Smooth muscle cell (in vitro differentiated cells): ENCODE data around the gene ITGAL. TPM values are rescaled to one million over a fixed set of nuclear protein-coding genes. Genes with fewer than 3 reads are reported as not detected.

Experiments
- DNase-seq: peaks from one replicate; lab custom pipeline; 2025; ENCODE audit not compliant: unreplicated experiment; lab: John Stamatoyannopoulos, UW
- H2AFZ ChIP-seq: fragments of 200-600 bp; sonication (generic); 2 replicates; pipeline ENCODE4 v1.6.0; 2016; ENCODE audit warnings: antibody characterized with exemption, low read depth, mild to moderate bottlenecking
- H3F3A ChIP-seq: fragments of 200-600 bp; sonication (generic); 2 replicates; pipeline ENCODE4 v1.6.0; 2017; ENCODE audit warnings: antibody characterized with exemption, low read depth
- H3K27ac ChIP-seq: fragments of 200-600 bp; sonication (generic); 2 replicates; pipeline ENCODE4 v1.5.1; 2016; ENCODE audit warnings: low read depth, mild to moderate bottlenecking
- H3K27me3 ChIP-seq: fragments of 200-600 bp; sonication (generic); 2 replicates; pipeline ENCODE4 v1.6.1; 2016; ENCODE audit warnings: low read depth, mild to moderate bottlenecking
- H3K36me3 ChIP-seq: fragments of 200-600 bp; sonication (generic); 2 replicates; pipeline ENCODE4 v1.5.1; 2016; ENCODE audit warnings: low read depth
- H3K4me1 ChIP-seq: fragments of 200-600 bp; sonication (generic); 2 replicates; pipeline ENCODE4 v1.5.1; 2016; ENCODE audit warnings: low read depth
- H3K4me2 ChIP-seq: fragments of 200-600 bp; sonication (generic); 2 replicates; pipeline ENCODE4 v1.6.0; 2016; ENCODE audit warnings: mild to moderate bottlenecking
- H3K4me3 ChIP-seq: fragments of 200-600 bp; sonication (generic); 2 replicates; pipeline ENCODE4 v1.5.1; 2016; ENCODE audit warnings: mild to moderate bottlenecking
- H3K79me2 ChIP-seq: fragments of 200-600 bp; sonication (generic); 2 replicates; pipeline ENCODE4 v1.6.0; 2016; ENCODE audit warnings: low read depth, mild to moderate bottlenecking
- H3K9ac ChIP-seq: fragments of 200-600 bp; sonication (generic); 2 replicates; pipeline ENCODE4 v1.6.0; 2016; ENCODE audit warnings: low read depth
- H3K9me3 ChIP-seq: fragments of 200-600 bp; sonication (generic); replicated peaks from 2 replicates; pipeline ENCODE4 v1.5.1; 2016; ENCODE audit warnings: low read depth
- H4K20me1 ChIP-seq: fragments of 200-600 bp; sonication (generic); 2 replicates; pipeline ENCODE4 v1.6.0; 2016; ENCODE audit warnings: low read depth
- CTCF ChIP-seq: fragments of 200-600 bp; sonication (generic); IDR thresholded peaks from 2 replicates; pipeline ENCODE4 v1.5.1; 2017; ENCODE audit warnings: borderline replicate concordance, mild to moderate bottlenecking, antibody characterized with exemption; ENCODE audit not compliant: insufficient read depth, poor library complexity, severe bottlenecking
- WGBS: methylation state at CpG from one replicate; pipeline ENCODE4 v1.1.7; 2016; ENCODE audit warnings: low lambda C conversion rate; 5-methylcytosine and 5-hydroxymethylcytosine counted together
- polyA plus RNA-seq: library from polyadenylated mRNA; unstranded; fragments of >200 nt; fragmentation: Nextera tagmentation; extraction: Ambion mirVana; gene quantifications from 2 replicates; pipeline ENCODE4 v1.2.1, GENCODE V29; 2016
- total RNA-seq: library from RNA; depleted of rRNA; stranded (reverse); fragments of >200 nt; gene quantifications from 2 replicates; pipeline ENCODE4 v1.2.3, GENCODE V29; 2014

ITGAL gene
- total and polyA plus RNA-seq, 2 experiments from 2014 or later: not detected

DNA sequence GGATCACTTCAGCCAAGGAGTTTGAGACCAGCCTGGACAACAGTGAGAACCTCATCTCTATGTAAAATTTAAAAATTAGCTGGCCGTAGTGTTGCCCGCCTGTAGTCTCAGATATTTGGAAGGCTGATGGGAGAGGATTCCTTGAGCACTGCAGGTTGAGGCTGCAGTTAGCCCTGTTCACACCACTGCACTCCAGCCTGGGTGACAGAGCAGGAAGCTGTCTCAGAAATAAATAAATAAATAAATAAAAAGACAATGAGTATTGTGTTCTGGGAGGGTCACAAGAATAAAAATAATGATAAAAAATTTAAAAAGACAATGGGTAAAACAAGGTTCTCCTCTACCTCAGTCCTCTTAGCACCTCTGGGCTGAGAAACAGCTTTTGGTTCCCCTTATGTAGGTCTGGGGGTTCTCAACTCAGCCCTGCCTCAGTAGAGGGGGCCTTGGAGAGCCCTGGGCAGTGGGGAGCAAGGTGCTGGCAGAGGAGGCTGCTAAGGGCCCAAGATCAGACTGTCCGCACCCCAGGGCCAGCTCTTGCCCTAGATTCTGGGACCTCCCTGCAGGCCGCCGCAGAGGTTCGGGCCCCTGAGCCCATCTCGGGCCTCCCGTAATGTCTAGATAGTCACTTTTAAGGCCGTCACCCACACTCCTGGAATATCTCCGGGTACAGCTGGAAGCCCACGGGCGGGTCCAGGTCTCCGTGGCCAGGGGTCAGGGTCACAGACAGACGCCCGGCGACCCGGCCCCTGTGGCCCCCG is 82.2 kb downstream of the ITGAL start:
- over 99% methylated on average over 18 of the region's 18 CpGs for WGBS
- Histone ChIP-seq H3K4me3 (no peak overlapping the region), H3K4me1 (peaks cover 5% of the 10 kb centered on the region), H3K36me3 (no peaks in the 10 kb centered on the region), H3K9ac (no peak overlapping the region), H3K27ac (no peak overlapping the region), H4K20me1 (no peaks in the 10 kb centered on the region), H3F3A (no peaks in the 10 kb centered on the region), H3K4me2 (no peak overlapping the region), H2AFZ (no peak overlapping the region), H3K27me3 (no peaks in the 10 kb centered on the region), H3K9me3 (no peaks in the 10 kb centered on the region), H3K79me2 (peaks cover 15% of the 10 kb centered on the region)
- TF ChIP-seq CTCF: no peak
- no peak for DNase-seq

DNA sequence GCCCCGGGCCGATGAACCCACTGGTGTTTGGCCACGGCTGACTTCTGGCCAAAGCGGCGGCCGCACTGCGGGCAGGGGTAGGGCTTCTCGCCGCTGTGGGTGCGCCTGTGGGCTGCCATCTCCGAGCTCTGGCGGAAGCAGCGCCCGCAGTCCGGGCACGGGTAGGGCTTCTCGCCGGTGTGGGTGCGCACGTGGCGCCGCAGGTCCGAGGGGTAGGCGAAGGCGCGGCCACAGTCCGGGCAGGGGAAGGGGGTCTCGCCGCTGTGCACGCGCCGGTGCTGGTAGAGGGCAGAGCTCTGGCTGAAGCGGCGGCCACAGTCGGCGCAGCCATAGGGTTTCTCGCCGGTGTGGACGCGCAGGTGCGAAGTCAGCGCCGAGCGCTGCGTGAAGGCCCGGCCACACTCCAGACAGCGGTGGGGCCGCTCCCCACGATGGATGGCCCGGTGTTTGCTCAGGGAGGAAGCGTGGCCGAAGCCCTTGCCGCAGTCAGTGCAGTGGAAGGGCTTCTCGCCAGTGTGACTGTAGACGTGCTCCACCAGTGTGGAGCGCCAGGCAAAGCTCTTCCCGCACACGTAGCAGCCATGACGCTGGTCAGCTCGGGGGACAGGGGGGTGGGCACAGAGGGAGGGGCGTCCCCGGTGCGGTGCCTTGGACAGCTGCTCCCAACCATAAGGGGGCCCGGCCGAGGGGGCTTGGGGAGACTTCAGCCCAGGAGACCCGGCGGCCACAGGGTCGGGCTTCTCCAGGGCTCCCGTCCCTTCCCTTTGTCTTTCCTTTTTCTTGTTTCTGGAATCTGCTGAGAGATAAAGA is 83.0 kb downstream of the ITGAL start:
- no peak overlapping the region for H3K27ac ChIP-seq
- H3K9me3 ChIP-seq: no peaks in the 10 kb centered on the region
- DNase-seq: no peak
- no peaks in the 10 kb centered on the region for H3F3A ChIP-seq
- H2AFZ ChIP-seq: no peak overlapping the region
- H3K27me3 ChIP-seq: no peaks in the 10 kb centered on the region
- no peak for TF ChIP-seq CTCF
- peaks cover 15% of the 10 kb centered on the region for H3K79me2 ChIP-seq
- H3K9ac ChIP-seq: no peak overlapping the region
- no peaks in the 10 kb centered on the region for H4K20me1 ChIP-seq
- H3K4me1 ChIP-seq: peaks cover 5% of the 10 kb centered on the region
- whole genome bisulfite sequencing: 98% methylated on average over 62 of the region's 69 CpGs
- H3K4me2 ChIP-seq: no peak overlapping the region
- no peak overlapping the region for H3K4me3 ChIP-seq
- H3K36me3 ChIP-seq: no peaks in the 10 kb centered on the region

DNA sequence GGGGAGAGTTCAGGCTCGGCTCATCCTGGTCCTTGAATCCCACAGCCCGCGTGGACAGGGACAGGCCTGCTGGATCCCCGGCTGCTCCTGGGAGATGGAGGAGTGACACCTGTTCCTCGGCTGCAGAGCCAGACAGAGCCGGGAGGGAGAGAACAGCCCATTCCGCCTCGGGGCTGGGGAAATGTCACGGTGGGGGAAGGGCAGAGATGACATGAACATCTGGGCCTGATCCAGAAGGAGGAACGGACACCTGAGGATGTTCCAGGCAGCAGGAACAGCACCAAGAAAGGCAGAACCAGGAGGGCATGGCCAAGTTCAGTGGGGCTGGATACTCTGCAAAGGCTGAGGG is 83.6 kb downstream of the ITGAL start:
- H3K4me1 ChIP-seq: peaks cover 5% of the 10 kb centered on the region
- H3K27ac ChIP-seq: no peak overlapping the region
- DNase-seq: no peak
- H3K79me2 ChIP-seq: peaks cover 15% of the 10 kb centered on the region
- no peak for TF ChIP-seq CTCF
- no peak overlapping the region for H2AFZ ChIP-seq
- H3K36me3 ChIP-seq: no peaks in the 10 kb centered on the region
- no peak overlapping the region for H3K9ac ChIP-seq
- no peaks in the 10 kb centered on the region for H4K20me1 ChIP-seq
- no peaks in the 10 kb centered on the region for H3K9me3 ChIP-seq
- WGBS: 84% methylated on average over 10 of the region's 10 CpGs
- no peak overlapping the region for H3K4me2 ChIP-seq
- H3F3A ChIP-seq: no peaks in the 10 kb centered on the region
- no peaks in the 10 kb centered on the region for H3K27me3 ChIP-seq
- H3K4me3 ChIP-seq: no peak overlapping the region

GRCh38 chr16:30557707-30557956 is 85.1 kb downstream of the ITGAL start:
- Histone ChIP-seq H3K36me3 (no peaks in the 10 kb centered on the region), H3K4me2 (peak overlapping the region; percentile 87), H4K20me1 (no peaks in the 10 kb centered on the region), H3K9ac (peak overlapping the region; percentile 95), H2AFZ (peak overlapping the region; percentile 85), H3K27ac (peak overlapping the region; percentile 90), H3K27me3 (no peaks in the 10 kb centered on the region), H3K9me3 (no peaks in the 10 kb centered on the region), H3K4me1 (peaks cover 5% of the 10 kb centered on the region), H3F3A (no peaks in the 10 kb centered on the region), H3K4me3 (peak overlapping the region; percentile 79), H3K79me2 (peaks cover 15% of the 10 kb centered on the region)
- 4% methylated on average over 14 of the region's 17 CpGs for WGBS
- TF ChIP-seq CTCF: no peak
- no peak for DNase-seq
